T1000 (cell line): ENCODE data around the gene EEFSEC.

Experiments
- DNase-seq: peaks from one replicate; lab custom pipeline; 2025; ENCODE audit warnings: mixed read lengths; lab: John Stamatoyannopoulos, UW

Gene EEFSEC

DNA sequence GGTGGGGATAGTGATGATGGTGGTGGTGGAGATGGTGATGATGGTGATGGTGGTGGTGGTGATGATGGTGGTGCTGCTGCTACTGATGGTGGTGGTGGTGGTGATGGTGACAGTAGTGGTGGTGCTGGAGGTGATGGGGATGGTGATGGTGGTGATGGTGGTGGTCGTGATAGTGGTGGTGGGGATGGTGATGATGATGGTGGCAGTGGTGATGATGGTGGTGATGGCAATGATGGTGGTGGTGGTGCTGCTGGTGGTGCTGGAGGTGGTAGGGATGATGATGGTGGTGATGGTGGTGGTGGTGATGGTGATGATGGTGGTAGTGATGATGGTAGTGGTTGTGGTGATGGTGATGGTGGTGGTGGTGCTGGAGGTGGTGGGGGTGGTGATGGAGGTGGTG, 292.1 kb downstream of the EEFSEC start:
- DNase-seq = no peak

DNA sequence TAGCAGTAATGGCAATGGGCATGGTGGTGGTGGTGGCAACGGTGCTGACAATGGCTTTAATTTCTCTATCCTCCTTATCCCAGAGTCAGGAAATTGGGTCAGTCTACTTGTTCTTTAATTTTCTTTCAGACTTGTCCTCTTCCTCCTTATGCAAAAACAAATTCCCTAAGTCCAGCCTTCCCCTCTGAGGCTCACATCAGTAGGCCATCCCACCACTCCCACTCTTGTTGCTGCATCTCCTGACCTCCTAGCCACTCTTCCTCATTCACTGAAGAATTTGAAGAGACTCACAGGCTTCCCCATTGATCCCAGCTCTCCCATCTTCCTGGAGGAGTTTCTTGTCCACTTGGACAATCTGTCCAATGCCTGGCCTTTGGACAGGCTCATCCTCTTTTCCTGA, 293.5 kb downstream of the EEFSEC start:
- no peak for DNase-seq

DNA sequence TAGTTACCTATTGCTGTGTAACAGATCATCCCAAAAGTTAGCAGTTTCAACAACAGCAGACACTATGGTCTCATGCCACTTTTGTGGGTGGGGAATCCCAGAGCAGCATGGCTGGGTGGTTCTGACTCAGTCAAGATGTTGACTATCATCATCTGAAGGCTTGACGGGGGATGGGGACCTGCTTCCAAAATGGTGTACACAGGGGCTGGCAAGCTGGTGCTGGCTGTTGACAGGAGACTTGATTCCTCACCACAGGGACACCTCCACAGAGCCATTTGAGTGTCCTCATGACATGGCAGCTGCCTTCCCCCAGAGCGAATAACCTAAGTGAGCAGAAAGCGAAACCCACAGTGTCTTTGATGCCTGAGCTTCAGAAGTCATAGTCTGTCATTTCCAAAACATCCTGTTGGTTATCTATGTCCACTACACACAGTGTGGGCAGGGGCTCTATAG, 294.3 kb downstream of the EEFSEC start:
- no peak for DNase-seq

DNA sequence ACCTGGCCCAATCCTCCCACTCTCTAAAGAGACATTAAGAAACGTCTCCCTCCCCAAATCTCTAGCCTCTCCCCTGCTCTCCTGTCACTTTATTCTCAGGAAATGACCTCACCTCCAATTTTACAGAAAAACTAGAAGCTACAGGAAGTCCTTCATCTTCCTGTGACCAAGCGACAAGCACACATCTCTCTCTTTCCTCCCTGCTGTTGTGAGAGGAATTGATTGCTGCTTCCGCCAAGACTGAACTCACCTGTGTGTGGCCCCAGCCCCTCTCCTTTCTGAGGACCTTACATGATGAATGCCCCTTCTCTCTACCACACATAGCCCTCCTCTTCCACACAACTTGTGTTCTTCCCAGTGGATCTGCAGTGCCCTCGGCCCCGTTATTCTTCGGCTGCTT, 295.2 kb downstream of the EEFSEC start:
- no peak for DNase-seq

DNA sequence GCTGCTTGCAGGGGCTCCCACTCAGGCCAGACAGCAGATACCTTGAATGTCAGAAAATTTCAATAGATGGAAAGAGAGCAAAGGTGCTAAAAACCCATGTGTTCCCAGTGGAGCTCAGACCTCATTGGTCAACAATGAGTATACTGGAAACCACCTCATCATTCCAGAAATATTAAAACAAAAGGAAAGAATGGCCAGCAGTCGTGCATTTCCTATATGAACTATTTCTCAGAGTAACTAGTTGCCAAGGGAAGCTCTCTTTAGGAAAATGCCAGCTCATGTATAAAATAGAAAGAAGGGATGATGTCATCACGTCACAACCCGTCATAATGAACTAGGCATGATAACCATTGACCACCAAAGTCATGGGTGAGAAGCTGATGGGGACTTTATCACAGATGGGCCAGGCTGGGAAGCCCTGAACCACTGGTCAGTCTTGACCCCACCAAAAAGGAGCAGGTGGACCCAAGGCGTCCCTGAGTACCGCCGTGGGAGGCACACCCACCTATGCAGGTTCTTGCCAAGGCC, 295.9 kb downstream of the EEFSEC start:
- DNase-seq = no peak

DNA sequence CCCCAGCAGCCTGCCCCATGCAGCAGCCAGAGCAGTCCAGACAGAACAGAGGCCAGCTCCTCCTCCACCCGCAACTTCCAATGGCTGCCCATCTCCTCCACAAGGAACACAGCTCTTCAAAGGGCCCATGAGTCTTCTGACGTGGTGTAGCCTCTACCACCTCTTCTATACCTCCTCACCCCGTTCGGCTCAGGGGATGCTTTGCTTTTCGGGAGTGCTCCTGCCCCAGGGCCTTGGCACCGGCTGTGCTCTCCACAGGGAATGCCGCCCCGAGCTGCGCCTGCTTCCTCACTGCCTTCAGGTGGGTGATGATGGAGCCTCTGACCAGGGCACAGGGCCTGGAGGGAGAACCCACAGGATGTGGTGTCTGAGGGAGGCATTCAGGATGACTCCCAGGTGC, 298.8 kb downstream of the EEFSEC start:
- no peak for DNase-seq

DNA sequence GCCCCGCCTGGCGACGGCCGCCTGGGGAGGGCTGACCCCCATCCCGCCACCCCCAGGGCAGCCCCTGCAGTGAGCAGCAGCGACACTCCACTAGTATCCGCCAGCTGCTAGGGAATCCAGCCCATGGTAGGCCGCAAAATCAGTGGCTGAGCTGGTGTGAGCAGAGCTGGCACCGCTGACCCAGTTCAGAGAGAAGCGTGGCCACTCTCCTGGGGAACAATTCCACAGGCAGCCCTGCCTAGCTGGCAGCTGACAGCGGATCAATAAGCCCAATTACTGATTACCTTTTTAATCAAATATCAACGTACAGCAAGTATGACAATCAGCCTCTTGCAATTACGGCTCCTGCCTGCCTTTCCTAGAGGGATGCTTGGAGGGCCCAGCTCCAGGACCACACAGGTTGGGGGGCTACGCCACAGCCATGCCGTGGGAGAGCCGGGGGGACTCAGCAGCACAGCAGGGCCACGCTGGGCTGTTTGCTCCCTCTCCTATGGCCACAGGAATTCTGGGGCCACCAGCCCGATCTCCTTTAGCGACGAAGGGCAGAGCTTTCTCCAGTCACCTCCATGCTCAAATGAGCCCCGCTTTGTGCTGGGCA, 299.5 kb downstream of the EEFSEC start:
- DNase-seq = no peak

DNA sequence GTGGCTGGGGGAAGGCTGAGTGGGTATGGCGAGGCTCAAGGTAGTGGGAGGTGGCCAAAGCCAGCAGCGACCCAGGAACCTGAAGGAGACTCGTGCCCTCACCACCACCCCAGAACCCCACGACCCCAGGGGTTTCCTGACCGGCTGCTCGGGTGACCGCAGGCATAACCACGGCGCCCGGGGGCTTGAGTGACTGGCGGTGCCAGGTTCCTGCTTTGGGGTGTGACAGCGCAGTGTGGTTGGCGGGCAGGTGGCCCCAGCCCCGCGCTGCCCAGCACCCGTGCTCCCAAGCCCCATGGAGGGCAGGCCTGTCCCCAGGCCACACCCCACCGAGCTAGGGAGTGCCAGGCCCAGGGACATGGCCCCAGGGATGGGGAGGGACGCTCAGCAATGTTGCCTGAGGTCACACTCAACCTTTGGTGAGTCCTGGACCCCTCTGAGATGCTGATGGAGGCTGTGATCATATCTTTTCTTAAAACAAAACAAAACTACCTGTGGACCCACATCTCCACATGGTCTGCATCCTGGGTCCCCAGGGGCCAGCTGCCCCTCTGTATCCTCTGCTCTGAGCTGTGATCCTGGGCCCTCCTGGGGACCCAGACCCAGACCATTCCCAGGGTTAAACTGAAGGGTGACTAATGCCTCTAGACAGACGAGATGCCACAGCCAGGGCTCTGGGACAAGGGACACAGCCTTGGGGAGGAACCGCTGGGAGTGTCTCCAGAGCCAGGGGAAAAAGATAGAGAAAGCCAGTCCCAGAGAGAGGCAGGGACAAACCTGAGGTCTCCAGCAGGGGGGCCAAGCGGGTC, 300.4 kb downstream of the EEFSEC start:
- DNase-seq = no peak

DNA sequence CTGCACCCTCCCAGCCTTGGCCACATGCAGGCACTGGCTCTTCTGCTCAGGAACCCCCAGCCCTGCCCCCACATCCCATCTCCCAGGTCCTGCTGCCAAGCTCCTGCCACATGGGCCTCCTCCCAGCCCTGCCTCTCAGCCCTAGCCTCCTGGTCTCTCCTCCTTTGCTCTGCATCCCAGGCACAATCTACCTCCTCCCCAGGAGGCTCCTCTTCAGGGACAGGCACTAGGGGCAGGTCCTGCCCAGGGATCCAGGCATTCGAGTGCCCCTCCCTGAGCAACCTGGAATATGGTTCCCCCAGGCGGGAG, 301.0 kb downstream of the EEFSEC start:
- no peak for DNase-seq

DNA sequence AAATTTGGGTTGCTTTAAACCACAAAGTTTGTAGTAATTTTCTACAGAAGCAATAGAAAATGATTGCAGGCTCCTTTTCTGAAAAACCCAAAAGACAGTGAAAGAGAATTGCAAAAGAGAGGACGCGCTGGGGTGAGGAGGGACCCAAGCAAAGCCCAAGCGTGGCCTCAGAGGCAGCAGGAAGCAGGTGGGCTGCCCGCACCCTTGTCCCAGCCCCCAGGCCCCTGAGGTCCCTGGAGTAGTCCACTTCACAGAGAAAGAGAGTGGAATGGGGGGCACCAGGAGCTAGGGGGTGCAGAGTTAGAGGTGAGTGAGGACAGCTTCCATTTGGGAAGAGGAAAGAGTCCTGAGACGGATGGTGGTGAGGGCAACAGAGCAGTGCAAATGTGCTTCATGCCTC, 301.8 kb downstream of the EEFSEC start:
- no peak for DNase-seq

DNA sequence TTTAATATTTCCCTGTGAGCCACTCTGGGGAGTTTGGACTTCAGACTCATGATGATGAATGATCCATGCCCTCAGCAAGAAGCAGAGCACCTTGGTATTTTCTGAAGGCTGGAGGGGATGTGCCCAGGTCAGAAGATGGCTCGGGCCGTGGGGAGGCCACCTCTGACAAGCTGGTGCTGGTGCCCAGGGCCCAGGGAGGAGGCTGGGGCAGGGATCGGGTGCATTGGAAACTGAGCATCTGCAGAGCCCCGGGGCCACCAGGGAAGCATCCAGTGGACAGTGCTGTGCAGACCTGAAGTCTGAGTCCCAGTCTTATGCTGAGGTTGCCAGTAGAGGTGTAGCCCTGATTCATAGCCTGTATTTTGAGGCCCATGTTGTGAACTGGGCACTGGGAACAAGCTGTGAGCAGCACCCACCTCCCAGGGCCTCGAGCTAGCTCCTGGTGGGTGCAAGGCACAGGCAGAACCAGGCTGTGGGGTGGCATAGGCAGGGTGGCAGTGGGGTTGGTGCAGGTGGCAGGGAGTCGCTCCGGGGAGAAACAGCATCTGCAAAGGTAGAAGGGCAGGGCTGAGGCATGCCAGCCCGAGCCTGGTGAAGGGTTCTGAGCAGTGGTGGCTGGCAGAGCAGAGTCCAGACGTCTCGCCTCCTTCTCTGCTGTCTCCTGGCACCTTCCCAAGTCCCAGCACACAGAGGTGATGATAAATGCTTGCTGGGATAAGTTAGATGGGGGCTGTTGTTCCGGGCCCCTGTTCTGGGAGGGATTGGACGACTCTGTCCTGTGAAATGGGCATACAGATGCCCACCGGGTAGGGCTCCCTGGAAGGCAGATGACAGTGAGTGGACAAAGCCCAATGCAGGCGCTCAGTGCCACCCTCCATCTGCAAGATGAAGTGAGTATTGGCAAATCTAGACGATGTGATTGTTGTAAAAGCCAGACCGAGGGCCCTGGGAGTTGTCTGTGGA, 302.8 kb downstream of the EEFSEC start:
- DNase-seq = no peak

DNA sequence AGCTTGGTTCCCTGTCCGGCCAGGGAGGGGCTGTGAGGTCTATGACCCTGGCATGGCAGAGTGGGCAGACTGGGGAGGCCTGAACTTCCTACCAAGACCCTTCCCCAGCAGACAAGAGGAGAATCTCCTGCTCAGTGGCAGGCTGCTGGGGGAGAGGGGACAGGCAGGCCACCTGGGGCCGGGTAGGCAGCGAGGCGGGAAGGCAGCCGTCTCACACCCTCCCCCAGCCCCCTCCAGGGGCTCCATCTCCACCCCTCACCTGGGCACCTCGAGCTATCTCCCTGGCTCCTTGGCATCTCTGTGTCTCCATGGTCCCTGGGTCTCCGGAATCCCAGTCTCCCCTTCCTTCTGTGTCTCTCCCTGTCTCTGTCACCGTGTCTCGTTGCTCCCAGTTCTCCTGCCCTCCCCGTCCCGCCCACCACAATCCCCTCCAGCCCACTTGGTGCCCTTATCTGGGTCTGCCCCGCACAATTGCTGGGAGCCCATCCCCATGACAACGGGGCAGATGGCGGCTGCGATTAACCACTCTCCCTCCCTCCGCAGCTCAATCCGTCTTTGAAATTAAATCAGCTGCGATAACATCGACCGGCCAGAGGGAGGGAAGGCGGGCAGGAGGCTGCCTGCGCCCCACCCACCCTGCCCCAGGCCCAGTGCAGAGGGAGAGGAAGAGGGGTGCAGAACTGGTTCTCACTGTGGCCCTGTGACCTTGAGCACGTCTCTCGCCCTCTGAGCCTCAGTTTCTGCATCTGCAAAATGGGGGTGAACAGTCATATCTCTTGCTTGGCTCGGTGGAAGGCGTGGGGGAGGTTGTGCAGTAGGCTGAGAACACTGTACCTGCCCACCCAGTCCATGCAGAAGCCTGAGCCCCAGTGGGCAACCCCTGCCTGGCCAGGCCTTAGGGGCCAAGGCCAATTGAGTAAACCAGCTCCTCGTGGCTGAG, 303.8 kb downstream of the EEFSEC start:
- DNase-seq = no peak

DNA sequence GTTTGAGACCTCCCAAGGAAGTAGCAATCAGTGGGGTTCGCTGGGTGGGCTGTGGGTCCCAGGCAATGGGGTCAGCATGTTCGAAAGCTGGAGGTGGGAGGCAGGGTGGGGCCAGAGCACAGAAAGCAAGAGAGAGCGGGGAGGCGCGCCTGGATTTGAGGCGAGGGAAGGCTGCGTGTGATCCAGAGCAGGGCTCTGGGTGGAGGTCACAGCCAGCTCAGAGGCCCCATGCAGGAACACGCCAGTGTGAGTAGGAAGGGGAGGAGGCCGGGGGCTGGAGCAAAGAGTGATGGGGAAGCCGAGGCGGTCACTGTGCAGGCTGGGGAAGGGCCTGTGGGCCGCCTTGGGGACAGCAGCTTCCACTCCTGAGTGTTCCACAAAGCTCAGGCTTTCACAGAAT, 304.7 kb downstream of the EEFSEC start:
- DNase-seq = no peak
